Daoy (cell line): ENCODE data around the gene GSE1. TPM values are rescaled to one million over a fixed set of nuclear protein-coding genes. Genes with fewer than 3 reads are reported as not detected.
A peak's percentile ranks its signal among the peaks of the same experiment; 100 is the strongest.

Source experiments
- DNase-seq: peaks from one replicate; pipeline ENCODE4 v3.0.0-alpha.2; 2015; ENCODE audit warnings: low read depth
- total RNA-seq: library from RNA; depleted of rRNA; stranded (reverse); fragments of >200 nt; shearing (Covaris generic); gene quantifications from 2 replicates; pipeline ENCODE4 v1.2.3, GENCODE V29; 2014

The GSE1 gene
- total RNA-seq, 1 experiment from 2014 or later, result 9.3 TPM

GRCh38 chr16:85675251-85675874 is 62.2 kb downstream of the GSE1 start:
- DNase-seq, result no peak

GRCh38 chr16:85676466-85676865 is 63.3 kb downstream of the GSE1 start:
- DNase-seq, result no peak

- DNase-seq, result no peak
These were observed 64.4 kb downstream of the GSE1 start for GRCh38 chr16:85677383-85677967.

GRCh38 chr16:85678016-85678415 is 64.9 kb downstream of the GSE1 start:
- no peak for DNase-seq

- no peak for DNase-seq
These were observed 65.7 kb downstream of the GSE1 start for GRCh38 chr16:85678821-85679220.

GRCh38 chr16:85679870-85680269 is 66.7 kb downstream of the GSE1 start:
- no peak for DNase-seq

- DNase-seq, result no peak
These were observed 67.3 kb downstream of the GSE1 start for GRCh38 chr16:85680352-85680944.

GRCh38 chr16:85681255-85681654 is 68.1 kb downstream of the GSE1 start:
- no peak for DNase-seq

GRCh38 chr16:85682516-85682915 is 69.4 kb downstream of the GSE1 start:
- no peak for DNase-seq

GRCh38 chr16:85683363-85683762 is 70.2 kb downstream of the GSE1 start:
- no peak for DNase-seq

GRCh38 chr16:85685251-85685650 is 72.1 kb downstream of the GSE1 start:
- DNase-seq, result no peak

GRCh38 chr16:85686912-85687591 is 73.9 kb downstream of the GSE1 start:
- DNase-seq, result no peak

- DNase-seq, result no peak
These were observed 74.7 kb downstream of the GSE1 start for GRCh38 chr16:85687651-85688471.

- DNase-seq, result peak; percentile 93
These were observed 75.6 kb downstream of the GSE1 start, which contains the start of gene GINS2 for GRCh38 chr16:85688586-85689284. Gene GINS2 (minus strand): TSS chr16:85688954. CDS start chr16:85688898, 56 bp downstream.

- DNase-seq, result no peak
These were observed 76.3 kb downstream of the GSE1 start for GRCh38 chr16:85689285-85689949.

GRCh38 chr16:85689950-85690320 is 76.8 kb downstream of the GSE1 start:
- DNase-seq, result no peak

- DNase-seq, result no peak
These were observed 77.4 kb downstream of the GSE1 start for GRCh38 chr16:85690469-85691064.

- DNase-seq, result no peak
These were observed 82.3 kb downstream of the GSE1 start for GRCh38 chr16:85695196-85696128.

GRCh38 chr16:85696781-85697180 is 83.7 kb downstream of the GSE1 start:
- DNase-seq, result no peak
